Smooth muscle cell (in vitro differentiated cells): ENCODE results near the gene C19orf67. TPM values are rescaled to one million over a fixed set of nuclear protein-coding genes. Genes with fewer than 3 reads are reported as not detected.

Experiments
- DNase-seq: peaks from one replicate; lab custom pipeline; 2025; ENCODE audit not compliant: unreplicated experiment; lab: John Stamatoyannopoulos, UW
- H2AFZ ChIP-seq: fragments of 200-600 bp; sonication (generic); 2 replicates; pipeline ENCODE4 v1.6.0; 2016; ENCODE audit warnings: antibody characterized with exemption, low read depth, mild to moderate bottlenecking
- H3F3A ChIP-seq: fragments of 200-600 bp; sonication (generic); 2 replicates; pipeline ENCODE4 v1.6.0; 2017; ENCODE audit warnings: antibody characterized with exemption, low read depth
- H3K27ac ChIP-seq: fragments of 200-600 bp; sonication (generic); 2 replicates; pipeline ENCODE4 v1.5.1; 2016; ENCODE audit warnings: low read depth, mild to moderate bottlenecking
- H3K27me3 ChIP-seq: fragments of 200-600 bp; sonication (generic); 2 replicates; pipeline ENCODE4 v1.6.1; 2016; ENCODE audit warnings: low read depth, mild to moderate bottlenecking
- H3K36me3 ChIP-seq: fragments of 200-600 bp; sonication (generic); 2 replicates; pipeline ENCODE4 v1.5.1; 2016; ENCODE audit warnings: low read depth
- H3K4me1 ChIP-seq: fragments of 200-600 bp; sonication (generic); 2 replicates; pipeline ENCODE4 v1.5.1; 2016; ENCODE audit warnings: low read depth
- H3K4me2 ChIP-seq: fragments of 200-600 bp; sonication (generic); 2 replicates; pipeline ENCODE4 v1.6.0; 2016; ENCODE audit warnings: mild to moderate bottlenecking
- H3K4me3 ChIP-seq: fragments of 200-600 bp; sonication (generic); 2 replicates; pipeline ENCODE4 v1.5.1; 2016; ENCODE audit warnings: mild to moderate bottlenecking
- H3K79me2 ChIP-seq: fragments of 200-600 bp; sonication (generic); 2 replicates; pipeline ENCODE4 v1.6.0; 2016; ENCODE audit warnings: low read depth, mild to moderate bottlenecking
- H3K9ac ChIP-seq: fragments of 200-600 bp; sonication (generic); 2 replicates; pipeline ENCODE4 v1.6.0; 2016; ENCODE audit warnings: low read depth
- H3K9me3 ChIP-seq: fragments of 200-600 bp; sonication (generic); replicated peaks from 2 replicates; pipeline ENCODE4 v1.5.1; 2016; ENCODE audit warnings: low read depth
- H4K20me1 ChIP-seq: fragments of 200-600 bp; sonication (generic); 2 replicates; pipeline ENCODE4 v1.6.0; 2016; ENCODE audit warnings: low read depth
- WGBS: methylation state at CpG from one replicate; pipeline ENCODE4 v1.1.7; 2016; ENCODE audit warnings: low lambda C conversion rate; 5-methylcytosine and 5-hydroxymethylcytosine counted together
- polyA plus RNA-seq: library from polyadenylated mRNA; unstranded; fragments of >200 nt; fragmentation: Nextera tagmentation; extraction: Ambion mirVana; gene quantifications from 2 replicates; pipeline ENCODE4 v1.2.1, GENCODE V29; 2016
- total RNA-seq: library from RNA; depleted of rRNA; stranded (reverse); fragments of >200 nt; gene quantifications from 2 replicates; pipeline ENCODE4 v1.2.3, GENCODE V29; 2014
- TF ChIP-seq, protein P1 (sequence below): fragments of 200-600 bp; sonication (generic); IDR thresholded peaks from 2 replicates; pipeline ENCODE4 v1.5.1; 2017; ENCODE audit warnings: borderline replicate concordance, mild to moderate bottlenecking, antibody characterized with exemption; ENCODE audit not compliant: insufficient read depth, poor library complexity, severe bottlenecking

C19orf67 gene
- total and polyA plus RNA-seq, 2 experiments from 2014 or later, result 0.49 TPM; not detected in 1

DNA sequence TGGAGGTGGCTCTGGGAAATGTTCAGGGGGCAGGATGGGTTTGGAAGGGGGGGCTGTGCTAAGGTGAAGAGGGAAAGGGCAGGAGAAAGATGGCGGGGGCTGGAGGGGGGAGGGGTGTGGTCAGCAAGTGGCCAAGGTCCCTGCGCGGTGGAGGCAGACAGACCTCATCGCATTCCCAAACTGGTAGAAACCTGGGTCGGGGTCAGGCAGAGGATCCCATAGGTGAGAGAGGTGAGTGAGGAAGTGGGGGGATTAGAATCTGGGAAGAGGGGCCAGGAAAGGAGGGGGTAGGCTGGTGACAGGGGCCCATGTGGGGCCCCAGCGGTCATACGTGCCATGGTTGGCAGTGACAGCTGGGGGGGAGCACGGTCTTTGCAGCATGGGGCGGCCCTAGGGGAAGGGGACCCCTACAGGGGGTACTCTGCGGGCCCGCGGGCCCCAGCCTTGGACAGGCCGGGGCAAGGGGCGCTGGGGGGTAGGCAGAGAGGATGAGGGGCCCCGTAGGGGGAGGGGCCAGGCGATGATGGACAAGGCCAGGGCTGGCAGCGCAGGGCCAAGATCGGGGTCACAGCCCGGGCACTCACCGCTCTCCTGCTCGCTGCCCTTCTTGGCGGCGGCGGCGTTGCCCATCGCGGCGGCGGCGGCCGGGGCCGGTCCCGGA lies 31.5 kb upstream of the C19orf67 start:
- Histone ChIP-seq H3F3A (peaks cover 11% of the 10 kb centered on the region), H3K4me3 (peak overlapping the region; percentile 77), H3K4me2 (peak overlapping the region; percentile 94), H3K9me3 (no peaks in the 10 kb centered on the region), H3K27ac (no peak overlapping the region), H3K9ac (peak overlapping the region; percentile 82), H3K36me3 (no peaks in the 10 kb centered on the region), H3K79me2 (peaks cover 44% of the 10 kb centered on the region), H3K4me1 (peaks cover 27% of the 10 kb centered on the region), H4K20me1 (peaks cover 43% of the 10 kb centered on the region), H2AFZ (no peak overlapping the region), H3K27me3 (no peaks in the 10 kb centered on the region)
- TF ChIP-seq, protein P1, sequence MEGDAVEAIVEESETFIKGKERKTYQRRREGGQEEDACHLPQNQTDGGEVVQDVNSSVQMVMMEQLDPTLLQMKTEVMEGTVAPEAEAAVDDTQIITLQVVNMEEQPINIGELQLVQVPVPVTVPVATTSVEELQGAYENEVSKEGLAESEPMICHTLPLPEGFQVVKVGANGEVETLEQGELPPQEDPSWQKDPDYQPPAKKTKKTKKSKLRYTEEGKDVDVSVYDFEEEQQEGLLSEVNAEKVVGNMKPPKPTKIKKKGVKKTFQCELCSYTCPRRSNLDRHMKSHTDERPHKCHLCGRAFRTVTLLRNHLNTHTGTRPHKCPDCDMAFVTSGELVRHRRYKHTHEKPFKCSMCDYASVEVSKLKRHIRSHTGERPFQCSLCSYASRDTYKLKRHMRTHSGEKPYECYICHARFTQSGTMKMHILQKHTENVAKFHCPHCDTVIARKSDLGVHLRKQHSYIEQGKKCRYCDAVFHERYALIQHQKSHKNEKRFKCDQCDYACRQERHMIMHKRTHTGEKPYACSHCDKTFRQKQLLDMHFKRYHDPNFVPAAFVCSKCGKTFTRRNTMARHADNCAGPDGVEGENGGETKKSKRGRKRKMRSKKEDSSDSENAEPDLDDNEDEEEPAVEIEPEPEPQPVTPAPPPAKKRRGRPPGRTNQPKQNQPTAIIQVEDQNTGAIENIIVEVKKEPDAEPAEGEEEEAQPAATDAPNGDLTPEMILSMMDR, result no peak
- WGBS, result under 1% methylated on average over 18 of the region's 33 CpGs
- DNase-seq, result no peak

DNA sequence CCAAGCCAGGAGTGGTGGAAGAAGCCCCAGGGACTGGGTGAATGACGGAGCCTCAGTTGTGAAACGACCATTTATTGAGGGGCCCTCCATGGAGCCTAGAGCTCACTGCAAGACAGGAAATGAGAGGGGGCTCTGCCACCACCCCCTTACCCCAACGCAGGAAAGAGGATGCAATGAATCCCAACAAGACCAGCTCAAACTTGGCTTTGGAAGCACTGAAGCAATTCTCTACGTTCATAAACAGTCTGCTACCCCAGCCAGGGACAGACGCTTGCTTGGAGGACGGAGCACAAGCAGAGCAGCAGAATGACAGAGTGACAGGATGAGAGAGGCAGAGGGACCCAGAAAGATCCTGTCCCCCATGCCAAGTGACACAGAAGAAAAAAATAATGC lies 30.9 kb upstream of the C19orf67 start:
- Histone ChIP-seq H3F3A (peaks cover 11% of the 10 kb centered on the region), H3K4me1 (peaks cover 27% of the 10 kb centered on the region), H2AFZ (no peak overlapping the region), H3K79me2 (peaks cover 44% of the 10 kb centered on the region), H4K20me1 (peaks cover 43% of the 10 kb centered on the region), H3K9ac (peak overlapping the region; percentile 82), H3K4me2 (peak overlapping the region; percentile 94), H3K9me3 (no peaks in the 10 kb centered on the region), H3K27me3 (no peaks in the 10 kb centered on the region), H3K4me3 (peak overlapping the region; percentile 77), H3K36me3 (no peaks in the 10 kb centered on the region), H3K27ac (no peak overlapping the region)
- 35% methylated on average over 6 of the region's 6 CpGs for WGBS
- DNase-seq, result no peak
- TF ChIP-seq, protein P1, result no peak

DNA sequence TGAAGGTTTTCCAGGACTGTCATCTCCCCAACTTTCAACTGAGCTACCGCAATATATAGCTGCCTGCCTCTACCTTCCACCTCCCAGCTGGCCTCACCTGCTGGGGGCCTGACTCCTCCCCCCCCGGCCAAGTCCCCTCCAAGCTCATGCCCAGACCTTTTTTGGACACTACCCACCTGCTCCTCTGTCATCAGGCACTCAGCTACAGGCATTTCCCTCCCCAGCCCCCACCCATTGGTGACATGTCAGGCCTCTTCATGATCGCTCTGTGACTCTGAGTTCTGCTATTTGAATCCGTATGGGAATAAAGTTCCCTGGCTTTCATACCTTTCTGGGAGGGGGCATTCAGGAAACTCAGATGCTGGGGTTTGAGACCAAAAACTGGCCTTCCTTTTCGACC lies 30.2 kb upstream of the C19orf67 start:
- no peak overlapping the region for H3K4me3 ChIP-seq
- TF ChIP-seq, protein P1, result no peak
- H3K9ac ChIP-seq, result no peak overlapping the region
- H3K4me1 ChIP-seq, result peaks cover 27% of the 10 kb centered on the region
- H3F3A ChIP-seq, result peaks cover 11% of the 10 kb centered on the region
- no peaks in the 10 kb centered on the region for H3K27me3 ChIP-seq
- no peak for DNase-seq
- no peak overlapping the region for H2AFZ ChIP-seq
- peak overlapping the region; percentile 94 for H3K4me2 ChIP-seq
- H4K20me1 ChIP-seq, result peaks cover 45% of the 10 kb centered on the region
- H3K27ac ChIP-seq, result no peak overlapping the region
- no peaks in the 10 kb centered on the region for H3K9me3 ChIP-seq
- no peaks in the 10 kb centered on the region for H3K36me3 ChIP-seq
- peaks cover 44% of the 10 kb centered on the region for H3K79me2 ChIP-seq
- 95% methylated on average over 5 of the region's 5 CpGs for WGBS

DNA sequence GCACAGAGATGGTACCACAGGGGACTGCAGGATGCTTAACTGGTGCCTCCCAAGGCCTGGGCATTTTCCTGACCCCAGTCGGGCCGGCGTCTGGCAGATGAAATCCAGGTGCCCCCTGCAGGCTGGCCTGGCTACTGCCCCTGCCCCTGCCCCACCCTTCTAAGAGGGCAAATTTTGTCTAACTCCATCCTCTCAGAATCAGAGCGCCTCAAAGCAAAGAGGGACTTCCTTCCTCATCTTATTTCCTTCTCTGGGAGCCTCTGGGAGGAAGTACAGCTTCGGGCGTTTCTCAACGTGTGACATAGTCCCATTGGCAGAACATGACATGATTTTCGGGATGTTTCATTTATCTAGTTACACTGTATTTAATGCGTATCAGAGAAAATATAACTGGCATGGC lies 29.3 kb upstream of the C19orf67 start:
- TF ChIP-seq, protein P1, result peak; percentile 44
- DNase-seq, result no peak
- Histone ChIP-seq H3K9me3 (no peaks in the 10 kb centered on the region), H3K4me3 (no peak overlapping the region), H3K9ac (no peak overlapping the region), H4K20me1 (peaks cover 53% of the 10 kb centered on the region), H3K4me2 (no peak overlapping the region), H3K27ac (no peak overlapping the region), H3K36me3 (no peaks in the 10 kb centered on the region), H3K4me1 (peaks cover 27% of the 10 kb centered on the region), H3K79me2 (peaks cover 44% of the 10 kb centered on the region), H3K27me3 (no peaks in the 10 kb centered on the region), H3F3A (peaks cover 11% of the 10 kb centered on the region), H2AFZ (no peak overlapping the region)
- 70% methylated on average over 9 of the region's 9 CpGs for WGBS
